ENCODE measurements around the gene LRRC72.

The LRRC72 gene

GRCh38 chr7:16526742-16527540 lies at the start of gene LRRC72:
TSS of gene LRRC72 (plus strand) at chr7:16526825. CDS start at chr7:16526953, 128 bp downstream.
- H3K9me3 ChIP-seq (ENCODE audit: control insufficient read depth, low read depth, low read length): no peaks in the 10 kb centered on the region
- no peaks in the 10 kb centered on the region for H3K36me3 ChIP-seq (ENCODE audit: control insufficient read depth, low read depth, low read length)
- no peak within 1 kb of the TSS for H3K27ac ChIP-seq (ENCODE audit: low read length)
- no peaks in the 10 kb centered on the region for H3K4me1 ChIP-seq (ENCODE audit: control insufficient read depth, low read depth, low read length)
- no peaks in the 10 kb centered on the region for H3K27me3 ChIP-seq (ENCODE audit: control insufficient read depth, insufficient read depth, low read length)
- H3K9ac ChIP-seq (ENCODE audit: low read length): no peak within 1 kb of the TSS
- no peak within 1 kb of the TSS for H3K4me3 ChIP-seq (ENCODE audit: low read length)

- no peaks in the 10 kb centered on the region for H3K27me3 ChIP-seq (ENCODE audit: control insufficient read depth, insufficient read depth, low read length)
- no peak overlapping the region for H3K27ac ChIP-seq (ENCODE audit: low read length)
- H3K36me3 ChIP-seq (ENCODE audit: control insufficient read depth, low read depth, low read length): no peaks in the 10 kb centered on the region
- no peak overlapping the region for H3K9ac ChIP-seq (ENCODE audit: low read length)
- no peaks in the 10 kb centered on the region for H3K9me3 ChIP-seq (ENCODE audit: control insufficient read depth, low read depth, low read length)
- H3K4me3 ChIP-seq (ENCODE audit: low read length): no peak overlapping the region
- no peaks in the 10 kb centered on the region for H3K4me1 ChIP-seq (ENCODE audit: control insufficient read depth, low read depth, low read length)
These were observed 47.5 kb upstream of the LRRC72 start for GRCh38 chr7:16479161-16479560.

GRCh38 chr7:16479591-16479990 lies 47.0 kb upstream of the LRRC72 start:
- Histone ChIP-seq H3K27ac (ENCODE audit: low read length) (no peak overlapping the region), H3K36me3 (ENCODE audit: control insufficient read depth, low read depth, low read length) (no peaks in the 10 kb centered on the region), H3K4me3 (ENCODE audit: low read length) (no peak overlapping the region), H3K27me3 (ENCODE audit: control insufficient read depth, insufficient read depth, low read length) (no peaks in the 10 kb centered on the region), H3K4me1 (ENCODE audit: control insufficient read depth, low read depth, low read length) (peaks cover 4% of the 10 kb centered on the region), H3K9me3 (ENCODE audit: control insufficient read depth, low read depth, low read length) (no peaks in the 10 kb centered on the region), H3K9ac (ENCODE audit: low read length) (no peak overlapping the region)

- no peak overlapping the region for H3K27ac ChIP-seq (ENCODE audit: low read length)
These were observed 42.0 kb upstream of the LRRC72 start for GRCh38 chr7:16484453-16485158.

GRCh38 chr7:16491148-16491547 lies 35.5 kb upstream of the LRRC72 start:
- H3K27me3 ChIP-seq (ENCODE audit: control insufficient read depth, insufficient read depth, low read length): no peaks in the 10 kb centered on the region

More at GRCh38 chr7:16484453-16485158, 42.0 kb upstream of the LRRC72 start:
- Histone ChIP-seq H3K4me1 (ENCODE audit: control insufficient read depth, low read depth, low read length) (peaks cover 7% of the 10 kb centered on the region), H3K4me3 (ENCODE audit: low read length) (no peak overlapping the region), H3K9ac (ENCODE audit: low read length) (no peak overlapping the region), H3K9me3 (ENCODE audit: control insufficient read depth, low read depth, low read length) (no peaks in the 10 kb centered on the region), H3K36me3 (ENCODE audit: control insufficient read depth, low read depth, low read length) (no peaks in the 10 kb centered on the region), H3K27me3 (ENCODE audit: control insufficient read depth, insufficient read depth, low read length) (no peaks in the 10 kb centered on the region)

GRCh38 chr7:16492513-16493062 lies 34.0 kb upstream of the LRRC72 start:
- H3K27me3 ChIP-seq (ENCODE audit: control insufficient read depth, insufficient read depth, low read length): no peaks in the 10 kb centered on the region
- H3K27ac ChIP-seq (ENCODE audit: low read length): no peak overlapping the region
- no peaks in the 10 kb centered on the region for H3K9me3 ChIP-seq (ENCODE audit: control insufficient read depth, low read depth, low read length)
- H3K9ac ChIP-seq (ENCODE audit: low read length): no peak overlapping the region
- H3K4me1 ChIP-seq (ENCODE audit: control insufficient read depth, low read depth, low read length): no peaks in the 10 kb centered on the region
- H3K36me3 ChIP-seq (ENCODE audit: control insufficient read depth, low read depth, low read length): no peaks in the 10 kb centered on the region
- H3K4me3 ChIP-seq (ENCODE audit: low read length): no peak overlapping the region

More at GRCh38 chr7:16491148-16491547, 35.5 kb upstream of the LRRC72 start:
- no peaks in the 10 kb centered on the region for H3K36me3 ChIP-seq (ENCODE audit: control insufficient read depth, low read depth, low read length)
- H3K9ac ChIP-seq (ENCODE audit: low read length): no peak overlapping the region
- H3K4me3 ChIP-seq (ENCODE audit: low read length): no peak overlapping the region
- no peak overlapping the region for H3K27ac ChIP-seq (ENCODE audit: low read length)
- no peaks in the 10 kb centered on the region for H3K9me3 ChIP-seq (ENCODE audit: control insufficient read depth, low read depth, low read length)
- no peaks in the 10 kb centered on the region for H3K4me1 ChIP-seq (ENCODE audit: control insufficient read depth, low read depth, low read length)

GRCh38 chr7:16493266-16493665 lies 33.4 kb upstream of the LRRC72 start:
- no peak overlapping the region for H3K27ac ChIP-seq (ENCODE audit: low read length)
- H3K9me3 ChIP-seq (ENCODE audit: control insufficient read depth, low read depth, low read length): no peaks in the 10 kb centered on the region
- H3K4me1 ChIP-seq (ENCODE audit: control insufficient read depth, low read depth, low read length): no peaks in the 10 kb centered on the region
- H3K9ac ChIP-seq (ENCODE audit: low read length): no peak overlapping the region
- H3K36me3 ChIP-seq (ENCODE audit: control insufficient read depth, low read depth, low read length): no peaks in the 10 kb centered on the region
- H3K4me3 ChIP-seq (ENCODE audit: low read length): no peak overlapping the region
- no peaks in the 10 kb centered on the region for H3K27me3 ChIP-seq (ENCODE audit: control insufficient read depth, insufficient read depth, low read length)

- Histone ChIP-seq H3K4me1 (ENCODE audit: control insufficient read depth, low read depth, low read length) (no peaks in the 10 kb centered on the region), H3K27ac (ENCODE audit: low read length) (no peak overlapping the region)
These were observed 32.1 kb upstream of the LRRC72 start for GRCh38 chr7:16494551-16494950.

GRCh38 chr7:16494955-16495719 lies 31.5 kb upstream of the LRRC72 start:
- Histone ChIP-seq H3K9ac (ENCODE audit: low read length) (no peak overlapping the region), H3K4me1 (ENCODE audit: control insufficient read depth, low read depth, low read length) (no peaks in the 10 kb centered on the region), H3K36me3 (ENCODE audit: control insufficient read depth, low read depth, low read length) (no peaks in the 10 kb centered on the region), H3K27me3 (ENCODE audit: control insufficient read depth, insufficient read depth, low read length) (no peaks in the 10 kb centered on the region), H3K27ac (ENCODE audit: low read length) (no peak overlapping the region), H3K9me3 (ENCODE audit: control insufficient read depth, low read depth, low read length) (no peaks in the 10 kb centered on the region), H3K4me3 (ENCODE audit: low read length) (no peak overlapping the region)

More at GRCh38 chr7:16494551-16494950, 32.1 kb upstream of the LRRC72 start:
- no peak overlapping the region for H3K9ac ChIP-seq (ENCODE audit: low read length)
- H3K36me3 ChIP-seq (ENCODE audit: control insufficient read depth, low read depth, low read length): no peaks in the 10 kb centered on the region
- H3K4me3 ChIP-seq (ENCODE audit: low read length): no peak overlapping the region
- H3K27me3 ChIP-seq (ENCODE audit: control insufficient read depth, insufficient read depth, low read length): no peaks in the 10 kb centered on the region
- H3K9me3 ChIP-seq (ENCODE audit: control insufficient read depth, low read depth, low read length): no peaks in the 10 kb centered on the region

GRCh38 chr7:16498122-16498521 lies 28.5 kb upstream of the LRRC72 start:
- Histone ChIP-seq H3K4me3 (ENCODE audit: low read length) (no peak overlapping the region), H3K9me3 (ENCODE audit: control insufficient read depth, low read depth, low read length) (no peaks in the 10 kb centered on the region), H3K27ac (ENCODE audit: low read length) (no peak overlapping the region), H3K9ac (ENCODE audit: low read length) (no peak overlapping the region), H3K36me3 (ENCODE audit: control insufficient read depth, low read depth, low read length) (no peaks in the 10 kb centered on the region), H3K4me1 (ENCODE audit: control insufficient read depth, low read depth, low read length) (no peaks in the 10 kb centered on the region), H3K27me3 (ENCODE audit: control insufficient read depth, insufficient read depth, low read length) (no peaks in the 10 kb centered on the region)

GRCh38 chr7:16502303-16502702 lies 24.3 kb upstream of the LRRC72 start:
- Histone ChIP-seq H3K27me3 (ENCODE audit: control insufficient read depth, insufficient read depth, low read length) (no peaks in the 10 kb centered on the region), H3K9me3 (ENCODE audit: control insufficient read depth, low read depth, low read length) (no peaks in the 10 kb centered on the region), H3K27ac (ENCODE audit: low read length) (no peak overlapping the region), H3K9ac (ENCODE audit: low read length) (no peak overlapping the region), H3K4me3 (ENCODE audit: low read length) (no peak overlapping the region), H3K4me1 (ENCODE audit: control insufficient read depth, low read depth, low read length) (no peaks in the 10 kb centered on the region), H3K36me3 (ENCODE audit: control insufficient read depth, low read depth, low read length) (no peaks in the 10 kb centered on the region)

Measured in iPS-18a (cell line).